Spleen (tissue), 11 donors: ENCODE data around the gene CD99. TPM values are rescaled to one million over a fixed set of nuclear protein-coding genes. Genes with fewer than 3 reads are reported as not detected.

Source experiments
- DNase-seq: peaks from one replicate; pipeline ENCODE4 v3.0.0-alpha.2; 2020
- H3K27ac ChIP-seq, 8 donors: fragments of 200-600 bp; sonication (generic) in 7 of 8; 1 replicate in 4 of 8; 2 replicates in 4 of 8; pipeline versions ENCODE4 v1.5.0 to v1.8.0; 2016 to 2021; ENCODE audit warnings: inconsistent platforms in 4 of 8, mild to moderate bottlenecking in 4 of 8, moderate library complexity in 1 of 8
- H3K27me3 ChIP-seq, 7 donors: fragments of 200-600 bp; sonication (generic) in 6 of 7; replicated peaks in 1 of 7; 1 replicate in 4 of 7; 2 replicates in 3 of 7; pipeline versions ENCODE4 v1.5.0 to v1.8.0; 2016 to 2021; ENCODE audit warnings: inconsistent platforms in 3 of 7, mild to moderate bottlenecking in 1 of 7
- H3K36me3 ChIP-seq, 6 donors: fragments of 200-600 bp; sonication (generic) in 5 of 6; 1 replicate in 4 of 6; 2 replicates in 2 of 6; pipeline versions ENCODE4 v1.5.0 to v1.8.0; 2016 to 2021; ENCODE audit warnings: inconsistent platforms in 2 of 6
- H3K4me1 ChIP-seq, 6 donors: fragments of 200-600 bp; sonication (generic) in 5 of 6; 1 replicate in 3 of 6; 2 replicates in 3 of 6; pipeline versions ENCODE4 v1.5.0 to v1.8.0; 2016 to 2021; ENCODE audit warnings: inconsistent platforms in 3 of 6
- H3K4me3 ChIP-seq, 8 donors: fragments of 200-600 bp; sonication (generic) in 7 of 8; 1 replicate in 4 of 8; 2 replicates in 4 of 8; pipeline versions ENCODE4 v1.5.0 to v1.8.0; 2016 to 2021; ENCODE audit warnings: inconsistent platforms in 4 of 8, mild to moderate bottlenecking in 4 of 8, moderate library complexity in 2 of 8
- H3K9me3 ChIP-seq, 8 donors: fragments of 200-600 bp; sonication (generic) in 7 of 8; 1 replicate in 4 of 8; 2 replicates in 4 of 8; pipeline versions ENCODE4 v1.5.0 to v1.8.0; 2016 to 2021; ENCODE audit warnings: inconsistent platforms in 4 of 8
- POLR2A ChIP-seq, 3 donors: fragments of 450-650 bp; IDR thresholded peaks; one replicate each; pipeline ENCODE4 v1.5.1; 2017; ENCODE audit warnings: antibody characterized with exemption in 3 of 3, mild to moderate bottlenecking in 1 of 3
- POLR2AphosphoS5 ChIP-seq, 3 donors: sonication (generic); formaldehyde crosslinking; IDR thresholded peaks; one replicate each; pipeline ENCODE4 v1.5.1; 2017; ENCODE audit warnings: antibody characterized with exemption in 3 of 3
- WGBS, 5 donors: extraction: QIAGEN DNeasy Blood & Tissue Kit in 3 of 5; methylation state at CpG; one replicate each; pipeline versions ENCODE4 v1.1.5 to v1.1.7; 2013 to 2018; 5-methylcytosine and 5-hydroxymethylcytosine counted together
- intact Hi-C: fragments of 100-400 bp; cut with DNase I; formaldehyde crosslinking; loops from one replicate; pipeline ENCODE4 v1.15.0; 2023; ENCODE audit warnings: low total_unique reads
- polyA plus RNA-seq, 3 donors: library from polyadenylated mRNA; stranded (reverse); fragments of 200-250 nt; gene quantifications; one replicate each; pipeline ENCODE4 v1.2.1, GENCODE V29; 2013
- total RNA-seq, 7 donors: library from RNA; depleted of rRNA in 3 of 7; stranded (reverse); fragments of >200 nt in 3 of 7; fragmentation: NEBNext Ultra II Directional in 4 of 7; extraction: Animal tissue kit (Norgen Biotek cat#: 25700) in 4 of 7; gene quantifications; one replicate each; pipeline versions ENCODE4 v1.1.0 to v1.2.1, GENCODE V29; 2016 to 2021
- TF ChIP-seq, protein P1 (sequence below), 11 experiments: fragments of 200-600 bp in 7 of 11; fragments of 450-650 bp in 4 of 11; sonication (generic) in 4 of 11; IDR thresholded peaks in 8 of 11; conservative IDR thresholded peaks in 3 of 11; 1 replicate in 7 of 11; 2 replicates in 4 of 11; pipeline versions ENCODE4 v1.4.0 to v1.8.0; 2016 to 2021; ENCODE audit warnings: antibody characterized with exemption in 11 of 11, inconsistent platforms in 4 of 11, mild to moderate bottlenecking in 1 of 11
- donor health status: healthy with polysubstance abuse.
- donor health status: DM: no; HTN: no; CAD: no; lungs with moderate emphysema.
- donor health status: DM: no; HTN: no; CAD: no.
- donor health status: Bipolar disorder and iron deficiency.
- donor health status: healthy.
- donor health status: DM: no; HTN: no; CAD: no.
- donor health status: DM: yes; HTN: yes; CAD: no.

CD99 gene
- total and polyA plus RNA-seq, 10 donors, result 101 to 316 (median 181) TPM

DNA sequence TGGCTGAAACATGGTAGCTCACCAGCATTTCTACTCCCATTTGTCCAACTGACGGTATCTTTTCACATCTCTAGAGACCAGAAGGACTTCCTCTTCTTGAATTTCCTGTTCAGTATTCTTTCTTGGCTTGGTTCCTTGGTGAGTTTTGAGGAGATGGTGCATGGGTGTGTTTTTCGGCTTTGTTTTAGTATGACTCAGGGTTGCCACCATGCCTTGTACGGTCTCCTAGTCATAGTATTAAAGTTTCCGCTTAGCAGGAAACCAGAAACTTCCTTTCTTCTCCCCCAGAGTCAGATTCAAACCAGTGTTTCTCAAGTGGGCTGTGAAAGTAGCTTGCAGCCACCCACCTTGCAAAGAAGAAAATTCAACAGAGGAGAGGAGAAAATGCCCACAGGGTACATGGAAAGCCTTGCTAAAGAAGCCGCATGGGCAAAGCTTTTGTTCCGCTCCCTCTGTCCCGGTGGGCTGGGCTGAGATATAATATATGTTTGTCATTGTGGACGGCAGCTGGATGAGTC, 5.7 kb downstream of the CD99 start:
- DNase-seq, result peak; percentile 71
- Histone ChIP-seq H3K27me3 (no peaks in the 10 kb centered on the region), H3K9me3 (no peaks in the 10 kb centered on the region), H3K4me1 (peaks cover 36 to 99% (median 87%) of the 10 kb centered on the region in 6 donors), H3K36me3 (peaks cover 0 to 28% (median 0%) of the 10 kb centered on the region in 6 donors), H3K4me3 (peak overlapping the region in 4 of 8 donors; percentile 10 to 45 (median 19)), H3K27ac (peak overlapping the region in 7 of 8 donors; percentile 1 to 88 (median 71))
- 6 to 19% (median 9%) methylated on average over 8 of the region's 8 CpGs for WGBS, 5 donors
- intact Hi-C loops, result loop anchor here (10.0 kb wide), 1 partner anchor 202 kb away; no protein-coding TSS in a partner anchor
- peak in 1 of 3 donors; percentile 55 for TF ChIP-seq POLR2AphosphoS5 (IDR thresholded peaks at IDR 0.05)
- no peak for TF ChIP-seq POLR2A (IDR thresholded peaks at IDR 0.05)
- TF ChIP-seq, protein P1, sequence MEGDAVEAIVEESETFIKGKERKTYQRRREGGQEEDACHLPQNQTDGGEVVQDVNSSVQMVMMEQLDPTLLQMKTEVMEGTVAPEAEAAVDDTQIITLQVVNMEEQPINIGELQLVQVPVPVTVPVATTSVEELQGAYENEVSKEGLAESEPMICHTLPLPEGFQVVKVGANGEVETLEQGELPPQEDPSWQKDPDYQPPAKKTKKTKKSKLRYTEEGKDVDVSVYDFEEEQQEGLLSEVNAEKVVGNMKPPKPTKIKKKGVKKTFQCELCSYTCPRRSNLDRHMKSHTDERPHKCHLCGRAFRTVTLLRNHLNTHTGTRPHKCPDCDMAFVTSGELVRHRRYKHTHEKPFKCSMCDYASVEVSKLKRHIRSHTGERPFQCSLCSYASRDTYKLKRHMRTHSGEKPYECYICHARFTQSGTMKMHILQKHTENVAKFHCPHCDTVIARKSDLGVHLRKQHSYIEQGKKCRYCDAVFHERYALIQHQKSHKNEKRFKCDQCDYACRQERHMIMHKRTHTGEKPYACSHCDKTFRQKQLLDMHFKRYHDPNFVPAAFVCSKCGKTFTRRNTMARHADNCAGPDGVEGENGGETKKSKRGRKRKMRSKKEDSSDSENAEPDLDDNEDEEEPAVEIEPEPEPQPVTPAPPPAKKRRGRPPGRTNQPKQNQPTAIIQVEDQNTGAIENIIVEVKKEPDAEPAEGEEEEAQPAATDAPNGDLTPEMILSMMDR (IDR thresholded peaks at IDR 0.05 in 8 of 11, conservative IDR thresholded peaks at IDR 0.05 in 3 of 11), result no peak

DNA sequence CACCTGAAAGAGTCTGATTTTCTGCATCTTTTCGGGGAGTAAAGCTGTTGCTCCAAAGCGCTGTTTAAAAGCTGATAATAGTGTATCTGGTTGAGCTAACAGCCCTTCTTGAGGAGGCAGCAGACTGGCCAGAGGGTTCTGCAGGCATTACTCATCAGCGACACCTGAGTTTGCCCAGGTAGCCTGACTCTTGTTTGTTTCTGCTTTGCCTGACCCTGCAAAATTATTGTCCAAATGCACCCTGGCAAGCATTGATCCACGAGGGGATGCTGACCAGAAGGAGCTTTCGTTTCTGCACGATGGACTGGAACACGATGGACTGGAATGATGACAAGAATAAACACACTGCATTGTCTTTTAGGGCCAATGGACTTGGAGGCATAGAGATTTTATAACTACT, 6.2 kb downstream of the CD99 start:
- H3K36me3 ChIP-seq, result peaks cover 0 to 28% (median 0%) of the 10 kb centered on the region in 6 donors
- no peaks in the 10 kb centered on the region for H3K27me3 ChIP-seq
- WGBS, 5 donors, result 44 to 61% (median 47%) methylated on average over 7 of the region's 7 CpGs
- peak overlapping the region in 7 of 8 donors; percentile 1 to 88 (median 71) for H3K27ac ChIP-seq
- H3K4me3 ChIP-seq, result peak overlapping the region in 4 of 8 donors; percentile 10 to 45 (median 19)
- intact Hi-C loops, result loop anchor here (10.0 kb wide), 1 partner anchor 203 kb away; no protein-coding TSS in a partner anchor
- peak; percentile 37 for DNase-seq
- TF ChIP-seq POLR2AphosphoS5 (IDR thresholded peaks at IDR 0.05) (no peak), POLR2A (IDR thresholded peaks at IDR 0.05) (no peak)
- TF ChIP-seq, protein P1 (IDR thresholded peaks at IDR 0.05 in 8 of 11, conservative IDR thresholded peaks at IDR 0.05 in 3 of 11), result no peak
- H3K4me1 ChIP-seq, result peaks cover 41 to 99% (median 89%) of the 10 kb centered on the region in 6 donors
- no peaks in the 10 kb centered on the region for H3K9me3 ChIP-seq

DNA sequence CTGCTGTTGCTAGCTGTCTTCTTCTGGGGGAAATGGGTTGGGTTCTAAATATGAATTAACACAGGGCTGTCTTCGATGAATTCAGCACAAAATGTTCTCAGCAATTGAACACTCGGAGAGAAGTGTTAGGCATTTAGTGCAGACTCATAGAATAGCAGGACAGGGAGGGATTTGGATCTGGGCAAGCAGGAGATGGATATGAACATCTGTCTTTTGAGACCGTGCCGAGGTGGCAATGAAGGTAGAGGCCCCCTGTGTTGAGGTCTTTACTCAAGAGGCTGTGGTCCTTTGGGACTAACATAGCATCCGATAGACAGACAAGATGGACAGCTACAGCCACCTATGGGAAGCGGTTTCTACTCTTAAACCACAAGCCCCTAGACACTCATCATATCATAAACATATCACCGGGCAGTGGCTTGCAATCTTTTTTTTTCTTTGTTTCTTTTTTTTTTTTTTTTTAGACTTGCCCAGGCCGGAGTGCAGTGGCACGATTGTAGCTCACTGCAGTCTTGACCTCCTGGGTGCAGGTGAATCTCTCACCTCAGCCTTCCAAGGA, 6.7 kb downstream of the CD99 start:
- Histone ChIP-seq H3K4me1 (peaks cover 41 to 99% (median 89%) of the 10 kb centered on the region in 6 donors), H3K36me3 (peaks cover 0 to 28% (median 0%) of the 10 kb centered on the region in 6 donors), H3K4me3 (peak overlapping the region in 1 of 8 donors; percentile 45), H3K27ac (peak overlapping the region in 5 of 8 donors; percentile 1 to 88 (median 74)), H3K27me3 (no peaks in the 10 kb centered on the region), H3K9me3 (no peaks in the 10 kb centered on the region)
- DNase-seq, result no peak
- TF ChIP-seq POLR2A (IDR thresholded peaks at IDR 0.05) (no peak), POLR2AphosphoS5 (IDR thresholded peaks at IDR 0.05) (no peak)
- TF ChIP-seq, protein P1 (IDR thresholded peaks at IDR 0.05 in 8 of 11, conservative IDR thresholded peaks at IDR 0.05 in 3 of 11), result no peak
- intact Hi-C loops, result loop anchor here (10.0 kb wide), 1 partner anchor 203 kb away; no protein-coding TSS in a partner anchor
- 43 to 54% (median 46%) methylated on average over 9 of the region's 9 CpGs for WGBS, 5 donors

DNA sequence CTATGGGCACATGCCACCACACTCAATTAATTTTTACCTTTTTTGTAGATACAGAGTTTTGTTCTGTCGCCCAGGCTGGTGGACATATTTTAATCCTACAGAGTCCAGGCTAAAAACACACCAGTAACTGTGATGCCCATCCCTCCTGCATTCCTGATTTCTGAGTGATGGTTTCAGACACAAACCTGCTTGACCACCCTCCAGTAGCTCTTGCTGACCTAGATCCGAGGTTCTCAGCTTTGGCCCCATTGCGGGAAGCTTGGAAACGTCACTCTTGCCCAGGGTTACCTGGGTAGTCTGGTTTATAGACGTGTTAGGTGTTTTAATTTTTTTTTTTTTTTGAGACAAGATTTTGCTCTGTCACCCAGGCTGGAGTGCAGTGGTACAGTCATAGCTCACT, 7.5 kb downstream of the CD99 start:
- H3K4me3 ChIP-seq, result no peak overlapping the region
- intact Hi-C loops, result loop anchor here (10.0 kb wide), 1 partner anchor 204 kb away; no protein-coding TSS in a partner anchor
- peak; percentile 29 for DNase-seq
- no peak for TF ChIP-seq POLR2A (IDR thresholded peaks at IDR 0.05)
- TF ChIP-seq, protein P1 (IDR thresholded peaks at IDR 0.05 in 8 of 11, conservative IDR thresholded peaks at IDR 0.05 in 3 of 11), result no peak
- H3K27ac ChIP-seq, result peak overlapping the region in 4 of 8 donors; percentile 71 to 88 (median 76)
- no peaks in the 10 kb centered on the region for H3K9me3 ChIP-seq
- WGBS, 5 donors, result 83 to 92% (median 89%) methylated on average over 5 of the region's 5 CpGs
- H3K4me1 ChIP-seq, result peaks cover 37 to 99% (median 87%) of the 10 kb centered on the region in 6 donors
- peaks cover 0 to 28% (median 0%) of the 10 kb centered on the region in 6 donors for H3K36me3 ChIP-seq
- H3K27me3 ChIP-seq, result no peaks in the 10 kb centered on the region
